IMR-90 (cell line): ENCODE data around the gene SEC61B. TPM values are rescaled to one million over a fixed set of nuclear protein-coding genes. Genes with fewer than 3 reads are reported as not detected.

Source experiments
- ATAC-seq: fragments of 200-7000 bp; cut with Tn5 transposase; 2 replicates; pipeline ENCODE4 v1.9.1; 2020; ENCODE audit warnings: low read depth, mild to moderate bottlenecking, moderate library complexity
- BruUV-seq: library from RNA; stranded (reverse); fragments of 400-500 nt; replicated peaks from 2 replicates; lab custom pipeline; 2021; lab: Mats Ljungman, UMichigan
- CTCF ChIA-PET: fragments of 300-600 bp; formaldehyde crosslinking; extraction: SDS; loops from one replicate; lab custom pipeline; 2021; ENCODE audit warnings: antibody characterized with exemption; lab: Yijun Ruan, JAX
- POLR2A ChIA-PET: fragments of 300-600 bp; sonication (Branson Sonifier 250); formaldehyde crosslinking; loops from one replicate; lab custom pipeline; 2022; ENCODE audit warnings: antibody characterized with exemption; ENCODE audit not compliant: unreplicated experiment; lab: Charles Lee
- DNase-seq: peaks from one replicate; pipeline ENCODE4 v3.0.0; 2013
- H2AFZ ChIP-seq: replicated peaks from 2 replicates; pipeline ENCODE3; 2013; ENCODE audit warnings: low read length, mild to moderate bottlenecking; ENCODE audit not compliant: poor library complexity
- H2AK5ac ChIP-seq: 2 replicates; pipeline ENCODE4 v1.6.1; 2013; ENCODE audit warnings: low read depth, low read length, inconsistent platforms
- H2AK9ac ChIP-seq: replicated peaks from 2 replicates; pipeline ENCODE3; 2013; ENCODE audit warnings: mild to moderate bottlenecking, low read depth, low read length, moderate library complexity; ENCODE audit not compliant: poor library complexity
- H2BK120ac ChIP-seq: 2 replicates; pipeline ENCODE4 v1.6.1; 2013; ENCODE audit warnings: low read depth, low read length, inconsistent platforms
- H2BK15ac ChIP-seq: 3 replicates; pipeline ENCODE4 v1.6.1; 2013; ENCODE audit warnings: low read depth, low read length, inconsistent platforms
- H2BK20ac ChIP-seq: 2 replicates; pipeline ENCODE4 v1.6.1; 2013; ENCODE audit warnings: low read depth, mild to moderate bottlenecking, inconsistent platforms, low read length, moderate library complexity
- H2BK5ac ChIP-seq: 2 replicates; pipeline ENCODE4 v1.6.1; 2013; ENCODE audit warnings: mild to moderate bottlenecking, low read depth, low read length, inconsistent platforms; ENCODE audit not compliant: poor library complexity, severe bottlenecking
- H3K14ac ChIP-seq: replicated peaks from 2 replicates; pipeline ENCODE4 v1.6.1; 2013; ENCODE audit warnings: low read depth, low read length, inconsistent platforms
- H3K18ac ChIP-seq: 2 replicates; pipeline ENCODE4 v1.6.1; 2013; ENCODE audit warnings: low read depth, low read length, control low read depth
- H3K23ac ChIP-seq: 2 replicates; pipeline ENCODE4 v1.6.1; 2013; ENCODE audit warnings: low read depth, low read length, inconsistent platforms
- H3K27ac ChIP-seq: 2 replicates; pipeline ENCODE4 v1.5.1; 2013; ENCODE audit warnings: mild to moderate bottlenecking, control low read depth, low read length; ENCODE audit not compliant: insufficient read depth
- H3K27me3 ChIP-seq: 2 replicates; pipeline ENCODE4 v1.6.1; 2013; ENCODE audit warnings: low read length; ENCODE audit not compliant: control insufficient read depth, insufficient read depth
- H3K36me3 ChIP-seq: 2 replicates; pipeline ENCODE4 v1.6.1; 2013; ENCODE audit warnings: low read length, mixed read lengths; ENCODE audit not compliant: control insufficient read depth, insufficient read depth
- H3K4ac ChIP-seq: 2 replicates; pipeline ENCODE4 v1.6.1; 2013; ENCODE audit warnings: low read depth, low read length, inconsistent platforms
- H3K4me1 ChIP-seq: 2 replicates; pipeline ENCODE4 v1.6.1; 2013; ENCODE audit warnings: low read length, mixed read lengths; ENCODE audit not compliant: control insufficient read depth, insufficient read depth
- H3K4me2 ChIP-seq: 2 replicates; pipeline ENCODE4 v1.6.1; 2013; ENCODE audit warnings: low read depth, mild to moderate bottlenecking, control low read depth, low read length, moderate library complexity
- H3K4me3 ChIP-seq: 2 replicates; pipeline ENCODE4 v1.5.1; 2013; ENCODE audit warnings: low read depth, mild to moderate bottlenecking, control low read depth, low read length, moderate library complexity; ENCODE audit not compliant: insufficient read depth
- H3K56ac ChIP-seq: 2 replicates; pipeline ENCODE4 v1.6.1; 2013; ENCODE audit warnings: low read length, inconsistent platforms; ENCODE audit not compliant: insufficient read depth; ENCODE audit errors: extremely low read depth
- H3K79me1 ChIP-seq, 2 experiments: 2 replicates each; pipeline ENCODE4 v1.6.1; 2013; ENCODE audit warnings: low read length in 2 of 2, inconsistent platforms in 1 of 2, low read depth in 1 of 2
- H3K9ac ChIP-seq: 2 replicates; pipeline ENCODE4 v1.6.1; 2013; ENCODE audit warnings: low read depth, low read length, control low read depth
- H3K9me1 ChIP-seq: 2 replicates; pipeline ENCODE4 v1.6.1; 2013; ENCODE audit warnings: low read length, inconsistent platforms; ENCODE audit not compliant: insufficient read depth
- H3K9me3 ChIP-seq: 2 replicates; pipeline ENCODE4 v1.6.1; 2013; ENCODE audit warnings: low read length; ENCODE audit not compliant: control insufficient read depth, insufficient read depth
- H4K20me1 ChIP-seq: 2 replicates; pipeline ENCODE4 v1.6.1; 2013; ENCODE audit warnings: low read length, inconsistent platforms; ENCODE audit not compliant: insufficient read depth
- H4K5ac ChIP-seq: 2 replicates; pipeline ENCODE4 v1.6.1; 2013; ENCODE audit warnings: mild to moderate bottlenecking, low read depth, low read length, control low read depth
- H4K8ac ChIP-seq, 2 experiments: 2 replicates each; pipeline ENCODE4 v1.6.1; 2013; ENCODE audit warnings: low read depth in 2 of 2, low read length in 2 of 2, control low read depth in 1 of 2, inconsistent platforms in 1 of 2
- H4K91ac ChIP-seq: 2 replicates; pipeline ENCODE4 v1.6.1; 2013; ENCODE audit warnings: low read depth, low read length, inconsistent platforms; ENCODE audit not compliant: insufficient read depth
- FOS ChIP-seq: fragments of 150-350 bp; IDR thresholded peaks from 2 replicates; pipeline ENCODE4 v1.6.1; 2016; ENCODE audit warnings: low read depth, low read length
- RCOR1 ChIP-seq: IDR thresholded peaks from 2 replicates; pipeline ENCODE4 v1.6.1; 2012; ENCODE audit warnings: mild to moderate bottlenecking, low read length, improper control_type of control experiment; ENCODE audit not compliant: insufficient replicate concordance
- WGBS, 2 experiments: methylation state at CpG; one replicate each; pipeline versions ENCODE4 v1.1.5 to v1.1.7; 2013; ENCODE audit warnings: missing lambda C conversion rate in 2 of 2; ENCODE audit not compliant: insufficient read length in 1 of 2; ENCODE audit errors: extremely low coverage in 2 of 2; 5-methylcytosine and 5-hydroxymethylcytosine counted together
- dilution Hi-C: fragments of 300-500 bp; cut with HindIII; formaldehyde crosslinking; loops from one replicate; pipeline ENCODE4 v1.14.3; 2018; ENCODE audit warnings: low sequenced_read_pairs; ENCODE audit not compliant: unreplicated experiment
- in situ Hi-C: fragments of 300-500 bp; cut with MboI; formaldehyde crosslinking; loops from 3 replicates; pipeline ENCODE4 v1.14.3; 2019; ENCODE audit warnings: low sequenced_read_pairs, inconsistent platforms, mixed read lengths
- intact Hi-C: fragments of 100-400 bp; cut with micrococcal nuclease; formaldehyde crosslinking; loops from 2 replicates; pipeline ENCODE4 v1.10.0; 2022
- polyA plus RNA-seq, 3 experiments: library from polyadenylated mRNA; depleted of rRNA; stranded (reverse); fragments of >200 nt; gene quantifications; 2 replicates each; pipeline ENCODE4 v1.2.3, GENCODE V29; 2012; ENCODE audit warnings: low replicate concordance in 1 of 3
- total RNA-seq: library from RNA; depleted of rRNA; stranded (reverse); fragments of >200 nt; gene quantifications from 2 replicates; pipeline ENCODE4 v1.2.3, GENCODE V29; 2012
- TF ChIP-seq, protein P1 (sequence below): fragments of 150-350 bp; IDR thresholded peaks from 2 replicates; pipeline ENCODE4 v1.6.1; 2017; ENCODE audit warnings: mild to moderate bottlenecking, antibody characterized with exemption, low read length, low read depth

SEC61B gene
- total and polyA plus RNA-seq, 2 of the 4 experiments (the other 2 are of a cell fraction), result 180 to 281 TPM

DNA sequence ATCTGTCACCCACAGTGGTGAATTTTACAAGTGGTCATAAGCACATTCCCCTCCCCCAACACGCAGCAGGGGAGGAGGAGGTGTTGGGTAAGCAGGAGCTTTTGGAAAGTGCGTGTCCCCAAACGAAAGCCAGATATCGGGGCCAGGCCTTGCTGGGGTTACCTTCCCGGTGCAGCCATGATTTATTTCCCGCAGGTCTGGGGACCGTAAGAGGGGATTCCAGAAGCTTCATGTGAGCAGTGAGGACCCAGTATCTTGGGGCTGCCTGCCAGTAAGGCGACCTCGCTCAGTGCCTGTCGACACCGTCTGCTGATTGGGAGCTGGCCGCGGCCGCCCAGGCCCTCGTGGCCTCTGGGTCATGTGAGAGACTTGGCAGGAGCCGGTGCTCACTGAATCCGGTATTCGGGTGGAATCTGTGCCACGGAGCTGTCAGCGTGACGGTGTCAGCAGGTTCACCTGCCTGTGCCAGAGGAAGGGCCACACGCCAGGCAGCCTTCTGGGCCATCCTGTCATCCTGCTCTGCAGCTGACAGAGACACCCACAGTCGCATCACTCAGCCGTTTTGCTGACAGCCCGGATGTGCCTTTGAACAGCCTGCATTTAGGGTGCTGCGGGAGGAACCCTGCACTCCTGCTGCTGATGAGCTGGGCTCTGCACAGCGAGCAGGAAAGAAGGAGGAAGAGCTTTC lies 37.3 kb downstream of the SEC61B start:
- POLR2A ChIA-PET, result no interaction called here
- H3K27ac ChIP-seq, result no peak overlapping the region
- H4K20me1 ChIP-seq, result no peaks in the 10 kb centered on the region
- H3K18ac ChIP-seq, result no peak overlapping the region
- 10% methylated on average over 22 of the region's 27 CpGs; no CpG with 5 or more reads in 1 of the 2 experiments for WGBS, 2 experiments
- H3K36me3 ChIP-seq, result no peaks in the 10 kb centered on the region
- TF ChIP-seq, protein P1, sequence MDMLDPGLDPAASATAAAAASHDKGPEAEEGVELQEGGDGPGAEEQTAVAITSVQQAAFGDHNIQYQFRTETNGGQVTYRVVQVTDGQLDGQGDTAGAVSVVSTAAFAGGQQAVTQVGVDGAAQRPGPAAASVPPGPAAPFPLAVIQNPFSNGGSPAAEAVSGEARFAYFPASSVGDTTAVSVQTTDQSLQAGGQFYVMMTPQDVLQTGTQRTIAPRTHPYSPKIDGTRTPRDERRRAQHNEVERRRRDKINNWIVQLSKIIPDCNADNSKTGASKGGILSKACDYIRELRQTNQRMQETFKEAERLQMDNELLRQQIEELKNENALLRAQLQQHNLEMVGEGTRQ, result peak; percentile 62
- no peak for TF ChIP-seq RCOR1
- no peak for TF ChIP-seq FOS
- H3K9me3 ChIP-seq, result no peaks in the 10 kb centered on the region
- no peak overlapping the region; the same call in 2 of the 3 replicates for H2BK15ac ChIP-seq
- H3K9ac ChIP-seq, result peak overlapping the region; percentile 8; the same call in 1 of the 2 replicates
- H4K8ac ChIP-seq, result peak overlapping the region; percentile 25 to 43; a peak in 3 of 4 replicates
- CTCF ChIA-PET, result interaction anchor here (0.5 to 1.5 kb wide), 2 partner anchors 14 to 68 kb away, joined by 3 to 4 read pairs; no protein-coding TSS in a partner anchor
- no peak overlapping the region for H3K4me3 ChIP-seq
- no peak overlapping the region; the same call in 1 of the 2 replicates for H4K5ac ChIP-seq
- H3K4me2 ChIP-seq, result peak overlapping the region; percentile 60
- H4K91ac ChIP-seq, result no peak overlapping the region
- no peaks in the 10 kb centered on the region; the same call in 1 of the 2 replicates for H3K9me1 ChIP-seq
- peak overlapping the region; percentile 29; the same call in 1 of the 2 replicates for H3K14ac ChIP-seq
- peak overlapping the region; percentile 83 for H2AFZ ChIP-seq
- no peaks in the 10 kb centered on the region for H3K79me1 ChIP-seq
- no peak for DNase-seq
- H3K4me1 ChIP-seq, result peaks cover 3% of the 10 kb centered on the region
- peak overlapping the region; percentile 26; the same call in 1 of the 2 replicates for H2BK120ac ChIP-seq
- intact Hi-C loops, result no loop called here
- 0 out of 2 replicates have a peak, but pooled peaks cover 2% of the 10 kb centered on the region for H3K27me3 ChIP-seq
- peak overlapping the region; percentile 6 for H2AK9ac ChIP-seq
- no peak overlapping the region for H3K56ac ChIP-seq
- in situ Hi-C loops, result loop anchor here (25.0 kb wide), 3 partner anchors 553 to 953 kb away; partner anchors contain the start of gene NR4A3
- no peak overlapping the region for H2BK5ac ChIP-seq
- peak; percentile 68 for ATAC-seq
- peak overlapping the region; percentile 13; the same call in 1 of the 2 replicates for H3K23ac ChIP-seq
- dilution Hi-C loops, result no loop called here
- H2AK5ac ChIP-seq, result no peak overlapping the region
- no peak overlapping the region for H3K4ac ChIP-seq
- H2BK20ac ChIP-seq, result no peak overlapping the region
- no TSS peak for BruUV-seq
